GM20000 (cell line): Measurements from ENCODE around the gene PLD6.
"Not testable (repeated sequence)": the region's sequence is repeated elsewhere in the genome, so short reads cannot be mapped to it uniquely, and the experiment has no call there.

Experiments
- DNase-seq: peaks from one replicate; pipeline ENCODE4 v3.0.0; 2012; ENCODE audit warnings: low spot score
- TF ChIP-seq, protein P1 (sequence below): IDR thresholded peaks from 2 replicates; pipeline ENCODE4 v1.5.1; 2012; ENCODE audit warnings: mild to moderate bottlenecking, control low read depth; ENCODE audit errors: extremely low read depth, missing control alignments

The PLD6 gene, protein sequence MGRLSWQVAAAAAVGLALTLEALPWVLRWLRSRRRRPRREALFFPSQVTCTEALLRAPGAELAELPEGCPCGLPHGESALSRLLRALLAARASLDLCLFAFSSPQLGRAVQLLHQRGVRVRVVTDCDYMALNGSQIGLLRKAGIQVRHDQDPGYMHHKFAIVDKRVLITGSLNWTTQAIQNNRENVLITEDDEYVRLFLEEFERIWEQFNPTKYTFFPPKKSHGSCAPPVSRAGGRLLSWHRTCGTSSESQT

DNA sequence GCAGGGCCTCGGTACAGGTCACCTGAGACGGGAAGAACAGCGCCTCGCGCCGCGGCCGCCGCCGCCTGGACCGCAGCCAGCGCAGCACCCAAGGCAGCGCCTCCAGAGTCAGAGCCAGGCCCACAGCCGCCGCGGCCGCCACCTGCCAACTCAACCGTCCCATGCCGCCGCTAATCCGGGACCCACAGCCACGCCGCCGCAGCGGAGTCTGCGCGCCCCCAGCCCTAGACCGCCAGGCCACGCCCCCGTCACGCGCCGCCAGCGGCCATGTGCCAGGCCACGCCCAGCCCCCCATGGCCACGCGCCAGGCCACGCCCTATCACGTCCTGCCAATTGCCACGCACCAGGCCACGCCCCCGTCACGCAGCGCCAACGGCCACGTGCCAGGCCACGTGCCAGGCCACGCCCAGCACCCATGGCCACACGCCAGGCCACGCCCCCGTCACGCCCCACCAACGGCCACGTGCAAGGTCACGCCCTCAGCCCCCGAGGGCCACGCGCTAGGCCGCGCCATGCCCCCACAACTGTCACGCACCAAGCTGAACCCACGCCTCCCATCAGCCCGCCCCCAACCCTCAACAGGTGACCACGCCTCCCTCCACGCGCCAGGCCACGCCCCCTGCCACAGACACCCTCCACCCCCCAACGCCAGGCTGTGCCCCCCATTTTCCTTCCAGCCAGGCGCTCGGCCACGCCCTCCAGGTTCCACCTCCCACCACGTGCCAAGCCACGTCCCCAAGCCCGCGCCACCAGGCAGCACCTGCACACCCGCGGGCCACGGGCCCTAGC, at the start of gene PLD6:
PLD6 (minus strand) TSS at position 210 of the 789 bp plus-strand sequence; CDS start at position 163, 47 bp downstream.
- TF ChIP-seq, protein P1, sequence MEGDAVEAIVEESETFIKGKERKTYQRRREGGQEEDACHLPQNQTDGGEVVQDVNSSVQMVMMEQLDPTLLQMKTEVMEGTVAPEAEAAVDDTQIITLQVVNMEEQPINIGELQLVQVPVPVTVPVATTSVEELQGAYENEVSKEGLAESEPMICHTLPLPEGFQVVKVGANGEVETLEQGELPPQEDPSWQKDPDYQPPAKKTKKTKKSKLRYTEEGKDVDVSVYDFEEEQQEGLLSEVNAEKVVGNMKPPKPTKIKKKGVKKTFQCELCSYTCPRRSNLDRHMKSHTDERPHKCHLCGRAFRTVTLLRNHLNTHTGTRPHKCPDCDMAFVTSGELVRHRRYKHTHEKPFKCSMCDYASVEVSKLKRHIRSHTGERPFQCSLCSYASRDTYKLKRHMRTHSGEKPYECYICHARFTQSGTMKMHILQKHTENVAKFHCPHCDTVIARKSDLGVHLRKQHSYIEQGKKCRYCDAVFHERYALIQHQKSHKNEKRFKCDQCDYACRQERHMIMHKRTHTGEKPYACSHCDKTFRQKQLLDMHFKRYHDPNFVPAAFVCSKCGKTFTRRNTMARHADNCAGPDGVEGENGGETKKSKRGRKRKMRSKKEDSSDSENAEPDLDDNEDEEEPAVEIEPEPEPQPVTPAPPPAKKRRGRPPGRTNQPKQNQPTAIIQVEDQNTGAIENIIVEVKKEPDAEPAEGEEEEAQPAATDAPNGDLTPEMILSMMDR: no peak
- DNase-seq: peak; percentile 98

DNA sequence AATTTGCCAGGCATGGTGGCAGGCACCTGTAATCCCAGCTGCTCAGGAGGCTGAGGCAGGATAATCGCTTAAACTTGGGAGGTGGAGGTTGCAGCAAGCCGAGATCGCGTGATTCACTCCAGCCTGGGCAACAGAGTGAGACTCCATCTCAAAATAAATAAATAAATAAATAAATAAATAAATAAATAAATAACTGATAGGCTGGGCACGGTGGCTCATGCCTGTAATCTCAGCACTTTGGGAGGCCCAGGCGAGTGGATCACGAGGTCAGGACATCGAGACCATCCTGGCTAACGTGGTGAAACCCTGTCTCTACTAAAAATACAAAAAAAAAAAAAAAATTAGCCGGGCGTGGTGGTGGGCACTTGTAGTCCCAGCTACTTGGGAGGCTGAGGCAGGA, 49.6 kb upstream of the PLD6 start:
- not testable (repeated sequence) for DNase-seq

DNA sequence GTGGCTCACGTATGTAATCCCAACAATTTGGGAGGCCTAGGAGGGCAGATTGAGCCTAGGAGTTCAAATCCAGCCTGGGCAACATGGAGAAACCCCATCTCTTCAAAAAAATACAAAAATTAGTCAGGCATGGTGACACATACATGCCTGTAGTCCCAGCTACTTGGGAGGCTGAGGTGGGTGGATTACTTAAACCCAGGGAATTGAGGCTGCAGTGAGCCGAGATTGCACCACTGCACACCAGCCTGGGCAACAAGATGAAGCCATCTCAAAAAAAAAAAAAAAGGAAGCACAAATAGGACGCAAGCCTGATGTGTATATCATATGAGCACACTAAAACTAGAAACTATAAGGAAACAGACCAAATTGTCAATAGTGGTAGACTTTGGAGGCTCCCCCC, 47.9 kb upstream of the PLD6 start:
- TF ChIP-seq, protein P1: no peak
- no peak for DNase-seq

DNA sequence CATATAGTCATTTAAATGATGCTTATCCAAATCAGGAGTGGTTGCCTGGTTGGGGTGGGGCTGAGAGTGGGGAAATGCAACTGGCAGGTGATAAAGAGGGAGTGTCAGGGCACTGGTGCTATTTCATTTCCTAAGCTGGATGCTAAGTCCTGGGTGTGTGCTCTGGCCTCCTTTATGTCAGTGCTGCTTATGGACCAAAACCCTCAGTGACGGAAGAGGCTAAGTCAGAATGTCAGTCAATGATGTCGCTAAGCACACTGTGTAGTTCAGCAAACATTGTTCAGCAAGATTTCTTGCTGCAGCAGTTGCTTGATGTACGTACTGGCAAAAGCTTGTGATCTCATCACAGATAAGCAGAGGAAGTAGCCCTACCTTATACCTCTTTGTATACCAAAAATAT, 47.3 kb upstream of the PLD6 start:
- DNase-seq: no peak
- TF ChIP-seq, protein P1: no peak

DNA sequence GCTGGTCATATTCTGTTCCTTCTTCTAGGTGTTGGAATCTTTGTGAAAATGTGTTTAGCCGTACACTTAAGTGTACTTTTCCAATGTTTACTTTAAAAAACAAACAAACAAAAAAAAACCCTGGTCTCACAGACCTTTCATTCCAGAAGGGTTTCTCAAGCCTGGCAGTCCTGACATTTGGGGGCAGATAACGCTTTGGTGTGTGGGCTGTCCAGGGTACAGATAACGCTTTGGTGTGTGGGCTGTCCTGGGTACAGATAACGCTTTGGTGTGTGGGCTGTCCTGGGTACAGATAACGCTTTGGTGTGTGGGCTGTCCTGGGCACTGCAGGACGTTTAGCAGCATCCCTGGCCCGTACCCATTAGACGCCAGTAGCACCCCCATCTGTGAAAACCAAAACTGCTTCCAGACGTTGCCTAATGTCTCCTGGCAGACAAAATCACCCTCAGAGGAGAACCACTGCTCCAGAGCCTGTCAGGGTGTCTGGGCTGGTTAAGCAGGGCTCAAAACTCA, 46.1 kb upstream of the PLD6 start:
- DNase-seq: no peak
- TF ChIP-seq, protein P1: no peak

DNA sequence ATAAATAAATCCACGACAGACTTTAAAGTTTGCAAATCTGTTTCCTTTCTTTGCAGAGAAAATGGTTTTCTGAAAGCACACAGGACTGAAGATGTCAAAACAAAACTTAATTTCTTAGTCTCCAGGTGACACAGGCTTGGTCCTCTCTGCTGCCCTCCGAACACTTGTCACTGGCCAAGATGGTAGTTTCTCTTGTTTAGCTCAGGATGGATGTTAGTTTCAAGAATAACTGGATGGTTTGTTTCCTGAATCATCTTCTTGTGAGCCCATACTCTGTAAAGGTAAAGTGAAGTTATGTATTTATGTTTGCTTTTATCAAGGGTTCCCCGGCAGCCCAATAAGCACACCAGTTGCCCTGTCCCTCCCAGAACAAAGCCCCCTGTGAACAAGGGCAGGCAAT, 40.7 kb upstream of the PLD6 start:
- TF ChIP-seq, protein P1: no peak
- DNase-seq: no peak

DNA sequence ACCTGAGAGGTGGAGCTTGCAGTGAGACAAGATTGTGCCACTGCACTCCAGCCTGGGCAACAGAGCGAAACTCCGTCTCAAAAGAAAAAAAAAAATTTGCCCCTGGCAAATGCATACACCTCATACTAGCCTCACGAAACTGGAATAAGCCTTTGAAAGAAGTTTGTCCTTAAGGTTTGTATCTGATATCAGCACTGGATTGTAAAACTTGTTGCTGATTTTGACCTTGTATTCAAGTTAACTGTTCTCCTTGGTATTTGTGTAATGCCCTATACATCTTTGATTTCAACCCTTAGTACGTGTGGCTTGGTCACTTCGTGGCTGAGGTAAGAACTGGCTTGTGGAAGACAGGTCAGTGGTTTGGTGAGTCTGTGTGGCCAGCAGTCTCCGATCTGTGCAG, 37.0 kb upstream of the PLD6 start:
- TF ChIP-seq, protein P1: no peak
- DNase-seq: no peak
